ENCODE data around the gene PATJ. TPM values are rescaled to one million over a fixed set of nuclear protein-coding genes. Genes with fewer than 3 reads are reported as not detected.

Gene PATJ
- total RNA-seq, 4 donors from 2014 or later, result 25.7 to 37.4 (median 31.8) TPM

- Histone ChIP-seq H3K4me1 (no peaks in the 10 kb centered on the region), H3K27me3 (no peaks in the 10 kb centered on the region), H3K9me3 (no peaks in the 10 kb centered on the region), H3K27ac (replicated peaks in 1 of 4) (no peak overlapping the region), H3K36me3 (peaks cover 0 to 33% (median 14%) of the 10 kb centered on the region in 4 donors), H3K4me3 (no peak overlapping the region)
- intact Hi-C loops (cut with DNase I), result no loop called here
- TF ChIP-seq POLR2AphosphoS5 (IDR thresholded peaks at IDR 0.05), result no peak
- 96% methylated on average over 4 of the region's 4 CpGs for WGBS
- DNase-seq (ENCODE audit: extremely low spot score), result no peak
These were observed 66.0 kb downstream of the PATJ start for GRCh38 chr1:61808321-61808720.

GRCh38 chr1:61808968-61809367 is 66.7 kb downstream of the PATJ start:
- no peak for DNase-seq (ENCODE audit: extremely low spot score)
- no peaks in the 10 kb centered on the region for H3K27me3 ChIP-seq
- H3K27ac ChIP-seq (replicated peaks in 1 of 4), result no peak overlapping the region
- intact Hi-C loops (cut with DNase I), result no loop called here
- TF ChIP-seq POLR2A (IDR thresholded peaks at IDR 0.05; ENCODE audit: low read depth) (no peak), CTCF (IDR thresholded peaks at IDR 0.05) (no peak), POLR2AphosphoS5 (IDR thresholded peaks at IDR 0.05) (no peak), EP300 (IDR thresholded peaks at IDR 0.05) (no peak)
- H3K4me1 ChIP-seq, result no peaks in the 10 kb centered on the region
- H3K4me3 ChIP-seq, result no peak overlapping the region
- peaks cover 0 to 33% (median 14%) of the 10 kb centered on the region in 4 donors for H3K36me3 ChIP-seq
- 53% methylated on average over 4 of the region's 4 CpGs for WGBS
- H3K9me3 ChIP-seq, result no peaks in the 10 kb centered on the region

- intact Hi-C loops (cut with DNase I), result no loop called here
- Histone ChIP-seq H3K9me3 (no peaks in the 10 kb centered on the region), H3K4me3 (no peak overlapping the region), H3K4me1 (no peaks in the 10 kb centered on the region), H3K27ac (replicated peaks in 1 of 4) (no peak overlapping the region), H3K36me3 (peaks cover 0 to 14% (median 5%) of the 10 kb centered on the region in 4 donors), H3K27me3 (no peaks in the 10 kb centered on the region)
- 82% methylated on average over 1 of the region's 1 CpG for WGBS
- DNase-seq (ENCODE audit: extremely low spot score), result no peak
- no peak for TF ChIP-seq CTCF (IDR thresholded peaks at IDR 0.05)
- TF ChIP-seq POLR2AphosphoS5 (IDR thresholded peaks at IDR 0.05), result no peak
- no peak for TF ChIP-seq POLR2A (IDR thresholded peaks at IDR 0.05; ENCODE audit: low read depth)
- no peak for TF ChIP-seq EP300 (IDR thresholded peaks at IDR 0.05)
These were observed 70.6 kb downstream of the PATJ start for GRCh38 chr1:61812916-61813315.

- 97% methylated on average over 3 of the region's 3 CpGs for WGBS
- no peak overlapping the region for H3K4me3 ChIP-seq
- H3K27me3 ChIP-seq, result no peaks in the 10 kb centered on the region
- no peak overlapping the region for H3K27ac ChIP-seq (replicated peaks in 1 of 4)
- no peak for DNase-seq (ENCODE audit: extremely low spot score)
- intact Hi-C loops (cut with DNase I), result no loop called here
- H3K4me1 ChIP-seq, result peaks cover 0 to 5% (median 0%) of the 10 kb centered on the region in 4 donors
- H3K9me3 ChIP-seq, result no peaks in the 10 kb centered on the region
- peaks cover 0 to 26% (median 5%) of the 10 kb centered on the region in 4 donors for H3K36me3 ChIP-seq
- TF ChIP-seq POLR2A (IDR thresholded peaks at IDR 0.05; ENCODE audit: low read depth) (no peak), POLR2AphosphoS5 (IDR thresholded peaks at IDR 0.05) (no peak), CTCF (IDR thresholded peaks at IDR 0.05) (no peak), EP300 (IDR thresholded peaks at IDR 0.05) (no peak)
These were observed 73.9 kb downstream of the PATJ start for GRCh38 chr1:61816191-61816590.

- DNase-seq (ENCODE audit: extremely low spot score), result no peak
- peaks cover 0 to 37% (median 21%) of the 10 kb centered on the region in 4 donors for H3K36me3 ChIP-seq
- WGBS, result 89% methylated on average over 1 of the region's 1 CpG
- H3K9me3 ChIP-seq, result no peaks in the 10 kb centered on the region
- H3K4me1 ChIP-seq, result peaks cover 0 to 5% (median 0%) of the 10 kb centered on the region in 4 donors
- no peak overlapping the region for H3K4me3 ChIP-seq
- no peak for TF ChIP-seq CTCF (IDR thresholded peaks at IDR 0.05)
- no peak for TF ChIP-seq POLR2AphosphoS5 (IDR thresholded peaks at IDR 0.05)
- TF ChIP-seq POLR2A (IDR thresholded peaks at IDR 0.05; ENCODE audit: low read depth), result no peak
- TF ChIP-seq EP300 (IDR thresholded peaks at IDR 0.05), result no peak
- H3K27me3 ChIP-seq, result no peaks in the 10 kb centered on the region
- H3K27ac ChIP-seq (replicated peaks in 1 of 4), result no peak overlapping the region
- intact Hi-C loops (cut with DNase I), result no loop called here
These were observed 76.7 kb downstream of the PATJ start for GRCh38 chr1:61818992-61819391.

Measured in esophagus muscularis mucosa (tissue), 4 donors.